Hematopoietic multipotent progenitor cell treated with erythropoietin and hydrocortisone succinate and interleukin-3 and kit ligand, for 15 days (in vitro differentiated cells): ENCODE measurements around the gene TPRA1.
"Not testable (repeated sequence)": the region's sequence is repeated elsewhere in the genome, so short reads cannot be mapped to it uniquely, and the experiment has no call there.

Source experiments
- DNase-seq: peaks from one replicate; pipeline ENCODE4 v3.0.0-alpha.2; 2015; ENCODE audit warnings: low spot score

The TPRA1 gene

GRCh38 chr3:127616836-127617605, 26.5 kb upstream of the TPRA1 start:
- no peak for DNase-seq

GRCh38 chr3:127615631-127616305, 25.2 kb upstream of the TPRA1 start:
- no peak for DNase-seq

- no peak for DNase-seq
Observed at GRCh38 chr3:127614928-127615589, 24.5 kb upstream of the TPRA1 start.

- DNase-seq = no peak
Observed at GRCh38 chr3:127613406-127613805, 22.9 kb upstream of the TPRA1 start.

- no peak for DNase-seq
Observed at GRCh38 chr3:127612966-127613365, 22.4 kb upstream of the TPRA1 start.

GRCh38 chr3:127611251-127611650, 20.7 kb upstream of the TPRA1 start:
- DNase-seq = no peak

GRCh38 chr3:127610105-127610504, 19.6 kb upstream of the TPRA1 start:
- no peak for DNase-seq

- no peak for DNase-seq
Observed at GRCh38 chr3:127608362-127608718, 17.8 kb upstream of the TPRA1 start.

GRCh38 chr3:127607675-127608361, 17.3 kb upstream of the TPRA1 start:
- DNase-seq = no peak

GRCh38 chr3:127606981-127607595, 16.6 kb upstream of the TPRA1 start:
- DNase-seq = no peak

- no peak for DNase-seq
Observed at GRCh38 chr3:127606086-127606805, 15.7 kb upstream of the TPRA1 start.

- DNase-seq = not testable (repeated sequence)
Observed at GRCh38 chr3:127605547-127605946, 15.0 kb upstream of the TPRA1 start.

- no peak for DNase-seq
Observed at GRCh38 chr3:127604546-127605165, 14.1 kb upstream of the TPRA1 start.

GRCh38 chr3:127604035-127604434, 13.5 kb upstream of the TPRA1 start:
- no peak for DNase-seq

- no peak for DNase-seq
Observed at GRCh38 chr3:127600749-127601456, 10.4 kb upstream of the TPRA1 start.

GRCh38 chr3:127598841-127599570, 8.5 kb upstream of the TPRA1 start:
- no peak for DNase-seq

- peak; percentile 25 for DNase-seq
Observed at GRCh38 chr3:127597020-127597771, 6.7 kb upstream of the TPRA1 start.

- DNase-seq = no peak
Observed at GRCh38 chr3:127595303-127595702, 4.8 kb upstream of the TPRA1 start.

GRCh38 chr3:127593178-127593577, 2.6 kb upstream of the TPRA1 start:
- DNase-seq = peak; percentile 87
